D721Med (cell line): ENCODE results near the gene PROX1.

Experiments used
- DNase-seq: peaks from one replicate; pipeline ENCODE4 v3.0.0; 2011; ENCODE audit warnings: low spot score; ENCODE audit not compliant: insufficient read length
- FAIRE-seq: peaks from 2 replicates; lab custom pipeline; 2011; peaks lifted over from hg19 to GRCh38; lab: Jason Lieb, UNC
- CTCF ChIP-seq: IDR thresholded peaks from 2 replicates; pipeline ENCODE4 v1.5.1; 2012; ENCODE audit warnings: mild to moderate bottlenecking, control low read depth; ENCODE audit not compliant: insufficient read depth; ENCODE audit errors: missing control alignments

PROX1 gene

DNA sequence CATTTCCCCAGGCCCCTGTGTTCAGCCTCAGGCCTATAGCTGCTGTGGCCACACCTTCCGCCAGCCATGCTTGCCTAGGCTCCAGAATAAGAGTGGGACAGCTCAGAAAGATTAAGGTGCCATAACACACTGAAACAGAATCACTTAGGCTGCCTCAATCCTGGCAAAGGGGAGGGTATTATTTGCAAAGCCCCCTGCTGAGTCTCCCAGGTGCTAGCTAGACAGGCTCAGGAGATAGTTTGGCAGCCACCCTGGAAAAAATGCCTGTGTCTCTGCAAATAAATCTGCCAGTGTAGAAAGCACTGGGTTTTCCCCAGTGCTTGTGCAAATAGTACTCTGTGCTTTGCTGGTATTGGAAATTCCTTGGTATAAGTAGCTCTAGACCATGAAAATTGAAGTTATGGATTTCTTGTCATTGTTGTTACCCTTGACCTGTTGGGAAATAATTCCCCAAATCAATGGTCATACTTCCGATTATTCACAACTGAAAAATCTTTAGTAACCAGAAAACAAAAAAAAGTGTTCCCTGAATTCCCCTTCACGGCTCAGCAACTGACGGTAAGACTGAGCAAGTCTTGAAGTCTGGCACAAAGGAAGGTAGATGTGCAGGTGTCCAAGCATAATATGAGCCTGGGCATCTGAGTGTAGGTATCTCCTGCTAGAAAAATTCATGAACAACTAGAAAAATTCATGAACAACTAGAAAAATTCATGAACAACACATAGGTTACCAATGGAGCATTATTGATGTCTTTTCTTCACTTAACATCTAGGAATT is 56.9 kb downstream of the PROX1 start:
- FAIRE-seq, result no peak
- TF ChIP-seq CTCF, result no peak
- DNase-seq, result no peak

- TF ChIP-seq CTCF, result no peak
- DNase-seq, result no peak
- no peak for FAIRE-seq
Observed at GRCh38 chr1:214050513-214051401, 63.0 kb downstream of the PROX1 start.

- FAIRE-seq (no peak), DNase-seq (no peak)
- TF ChIP-seq CTCF, result no peak
Observed at GRCh38 chr1:214051786-214052185, 64.0 kb downstream of the PROX1 start.

DNA sequence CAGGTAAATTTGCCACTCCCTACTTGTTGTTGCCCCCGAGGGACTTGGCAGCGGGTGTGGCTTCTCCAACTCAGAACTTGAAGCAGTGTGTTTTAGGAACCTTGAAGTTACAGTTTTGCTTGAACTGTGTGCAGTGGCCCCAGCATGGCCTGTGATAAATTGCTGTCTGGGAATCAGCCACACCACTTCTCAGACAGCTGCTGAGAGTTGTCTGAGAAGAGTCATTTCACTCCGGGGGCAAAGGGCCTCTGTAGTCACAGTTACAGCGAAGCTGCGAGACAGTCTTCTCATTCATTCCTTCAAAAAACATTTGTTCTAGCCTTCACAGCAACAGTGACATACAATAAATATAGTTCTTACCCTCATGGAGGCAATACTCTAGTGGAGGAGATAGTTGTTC is 70.3 kb downstream of the PROX1 start:
- no peak for TF ChIP-seq CTCF
- DNase-seq (no peak), FAIRE-seq (no peak)

- no peak for TF ChIP-seq CTCF
- no peak for DNase-seq
- no peak for FAIRE-seq
Observed at GRCh38 chr1:214066190-214066589, 78.4 kb downstream of the PROX1 start.

GRCh38 chr1:214066936-214067335 is 79.2 kb downstream of the PROX1 start:
- FAIRE-seq (peak; percentile 82), DNase-seq (no peak)
- no peak for TF ChIP-seq CTCF
